Fibroblast of skin of right quadriceps (primary cell): ENCODE measurements around the gene MEX3A.

Experiments
- DNase-seq: peaks from one replicate; pipeline ENCODE4 v3.0.0-alpha.2; 2013

MEX3A gene

GRCh38 chr1:156102633-156103511 is 20.6 kb upstream of the MEX3A start:
- DNase-seq, result peak; percentile 84

GRCh38 chr1:156101880-156102279 is 19.6 kb upstream of the MEX3A start:
- DNase-seq, result no peak

GRCh38 chr1:156100205-156100995 is 18.1 kb upstream of the MEX3A start:
- DNase-seq, result no peak

GRCh38 chr1:156099282-156099681 is 17.0 kb upstream of the MEX3A start:
- no peak for DNase-seq

- no peak for DNase-seq
Measured at GRCh38 chr1:156098784-156099183, 16.5 kb upstream of the MEX3A start.

GRCh38 chr1:156097499-156098178 is 15.4 kb upstream of the MEX3A start:
- DNase-seq, result no peak

GRCh38 chr1:156096640-156097391 is 14.6 kb upstream of the MEX3A start:
- peak; percentile 83 for DNase-seq

- no peak for DNase-seq
Measured at GRCh38 chr1:156095906-156096508, 13.7 kb upstream of the MEX3A start.

- DNase-seq, result no peak
Measured at GRCh38 chr1:156091610-156092009, 9.3 kb upstream of the MEX3A start.

GRCh38 chr1:156090840-156091188 is 8.5 kb upstream of the MEX3A start:
- DNase-seq, result peak; percentile 70

- DNase-seq, result no peak
Measured at GRCh38 chr1:156090138-156090839, 8.0 kb upstream of the MEX3A start.

GRCh38 chr1:156089704-156090103 is 7.4 kb upstream of the MEX3A start:
- DNase-seq, result no peak

- peak; percentile 50 for DNase-seq
Measured at GRCh38 chr1:156086256-156086662, 4.0 kb upstream of the MEX3A start.

GRCh38 chr1:156083800-156084790 is 1.8 kb upstream of the MEX3A start:
- no peak for DNase-seq

GRCh38 chr1:156081917-156082308 is 352 bp downstream of the MEX3A start:
- no peak for DNase-seq

GRCh38 chr1:156081180-156081916 is 917 bp downstream of the MEX3A start:
- peak; percentile 58 for DNase-seq

GRCh38 chr1:156080863-156081179 is 1.4 kb downstream of the MEX3A start:
- DNase-seq, result no peak

- DNase-seq, result no peak
Measured at GRCh38 chr1:156080241-156080862, 1.9 kb downstream of the MEX3A start.

GRCh38 chr1:156079762-156080161 is 2.5 kb downstream of the MEX3A start:
- no peak for DNase-seq
